ENCODE data around the gene AGFG1. TPM values are rescaled to one million over a fixed set of nuclear protein-coding genes. Genes with fewer than 3 reads are reported as not detected.

Gene AGFG1, protein sequence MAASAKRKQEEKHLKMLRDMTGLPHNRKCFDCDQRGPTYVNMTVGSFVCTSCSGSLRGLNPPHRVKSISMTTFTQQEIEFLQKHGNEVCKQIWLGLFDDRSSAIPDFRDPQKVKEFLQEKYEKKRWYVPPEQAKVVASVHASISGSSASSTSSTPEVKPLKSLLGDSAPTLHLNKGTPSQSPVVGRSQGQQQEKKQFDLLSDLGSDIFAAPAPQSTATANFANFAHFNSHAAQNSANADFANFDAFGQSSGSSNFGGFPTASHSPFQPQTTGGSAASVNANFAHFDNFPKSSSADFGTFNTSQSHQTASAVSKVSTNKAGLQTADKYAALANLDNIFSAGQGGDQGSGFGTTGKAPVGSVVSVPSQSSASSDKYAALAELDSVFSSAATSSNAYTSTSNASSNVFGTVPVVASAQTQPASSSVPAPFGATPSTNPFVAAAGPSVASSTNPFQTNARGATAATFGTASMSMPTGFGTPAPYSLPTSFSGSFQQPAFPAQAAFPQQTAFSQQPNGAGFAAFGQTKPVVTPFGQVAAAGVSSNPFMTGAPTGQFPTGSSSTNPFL
- total RNA-seq: 70.3 and 105 TPM in 2 replicates

DNA sequence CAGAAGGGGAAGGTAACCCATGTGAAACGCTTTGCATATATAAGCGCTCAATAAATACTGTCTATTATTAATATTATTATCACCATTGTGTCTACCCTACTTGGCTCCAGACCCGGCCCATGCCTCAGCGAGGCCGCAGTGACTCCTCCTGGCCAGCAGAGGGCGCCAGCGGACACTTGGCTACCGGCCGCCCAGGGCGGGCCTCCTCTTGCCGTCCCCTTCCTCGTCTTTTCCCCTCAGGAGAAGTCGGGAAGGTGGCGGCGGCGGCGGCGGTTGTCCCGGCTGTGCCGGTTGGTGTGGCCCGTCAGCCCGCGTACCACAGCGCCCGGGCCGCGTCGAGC is at the start of gene AGFG1:
TSS of gene AGFG1 (plus strand) at position 233 of the 341 bp plus-strand sequence. CDS start 266 bp downstream, outside the sequence.
- peak; percentile 29 for DNase-seq (ENCODE audit: low read depth, low spot score)

DNA sequence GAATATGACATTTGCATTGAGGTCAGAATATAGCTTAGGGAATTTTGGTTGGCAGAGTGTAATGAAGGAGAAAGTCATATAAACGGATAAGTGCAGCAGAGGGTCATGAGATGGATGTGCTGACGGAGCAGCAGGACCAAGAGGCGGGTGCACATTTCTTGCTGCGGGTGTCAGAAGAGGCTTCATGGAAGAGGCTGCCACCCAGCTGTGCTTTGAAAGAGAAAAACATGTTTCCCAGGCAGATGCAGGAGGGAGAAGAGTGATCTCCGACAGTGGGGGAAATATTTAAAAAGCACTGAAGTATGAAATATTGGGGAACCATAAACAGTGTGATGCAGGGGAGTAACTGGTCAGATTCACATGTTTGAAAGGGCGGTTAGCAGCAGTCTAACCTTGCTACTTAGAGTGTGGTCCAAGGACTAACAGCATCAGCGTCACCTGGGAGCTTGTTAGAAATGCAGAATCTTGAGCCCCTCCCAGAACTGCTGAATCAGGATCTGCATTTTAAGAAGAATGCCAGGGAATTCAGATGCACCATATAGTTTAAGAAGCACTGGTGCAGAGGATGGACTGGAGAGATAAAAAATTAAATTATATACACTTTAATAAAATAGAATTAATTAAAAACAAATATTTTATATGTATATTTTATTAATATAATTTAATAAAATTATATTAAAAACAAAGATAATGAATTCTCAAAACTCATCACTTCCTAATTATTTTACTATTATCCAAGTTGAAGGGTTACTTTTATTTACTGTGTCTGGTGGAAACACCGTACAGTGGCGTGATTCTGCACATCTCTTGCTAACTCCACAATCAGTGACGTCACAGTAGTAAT is 48.1 kb upstream of the AGFG1 start:
- no peak for DNase-seq (ENCODE audit: low read depth, low spot score)

DNA sequence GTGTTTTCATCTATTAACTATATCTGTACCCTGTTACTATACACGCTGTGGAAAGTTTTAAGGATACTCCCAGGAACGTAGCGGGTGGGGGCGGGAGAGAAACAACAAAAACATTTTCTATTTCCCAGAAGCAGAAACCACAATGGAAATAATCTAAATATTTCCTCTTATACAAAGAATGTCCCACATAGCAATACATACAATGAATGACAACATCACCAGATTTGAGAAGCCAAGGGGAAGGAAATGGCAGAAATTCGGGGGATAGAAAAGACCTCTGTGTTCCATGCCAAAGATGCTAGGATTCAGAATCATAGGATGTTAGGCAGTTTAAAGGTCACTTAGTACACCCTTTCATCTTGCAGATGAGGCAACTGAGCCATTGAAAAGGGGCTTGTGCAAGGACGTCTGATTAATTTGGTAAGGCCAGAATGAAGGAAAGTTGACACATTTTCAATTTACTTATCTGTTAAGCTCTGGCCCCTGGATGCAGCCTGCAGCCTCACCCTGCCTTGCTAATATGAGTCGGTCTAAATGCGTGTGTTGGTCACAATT is 43.1 kb upstream of the AGFG1 start:
- no peak for DNase-seq (ENCODE audit: low read depth, low spot score)

DNA sequence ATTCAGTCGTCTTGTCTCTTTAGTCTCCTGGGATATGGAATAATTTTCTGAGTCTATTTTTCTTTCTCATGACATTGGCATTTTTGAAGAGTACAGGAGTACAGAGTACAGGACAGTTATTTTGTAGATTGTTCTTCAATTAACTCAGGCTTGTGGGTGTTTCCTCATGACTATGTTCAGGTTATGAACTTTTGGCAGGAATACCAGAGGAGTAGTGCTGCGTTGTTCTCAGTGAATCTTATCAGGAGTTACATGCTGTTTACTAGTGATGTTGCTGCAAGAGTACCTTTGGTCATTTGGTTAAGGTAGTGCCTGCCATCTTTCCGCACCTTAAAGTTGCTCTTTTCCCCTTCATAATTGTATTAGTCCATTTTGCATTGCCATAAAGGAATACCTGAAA is 41.3 kb upstream of the AGFG1 start:
- DNase-seq (ENCODE audit: low read depth, low spot score): no peak

DNA sequence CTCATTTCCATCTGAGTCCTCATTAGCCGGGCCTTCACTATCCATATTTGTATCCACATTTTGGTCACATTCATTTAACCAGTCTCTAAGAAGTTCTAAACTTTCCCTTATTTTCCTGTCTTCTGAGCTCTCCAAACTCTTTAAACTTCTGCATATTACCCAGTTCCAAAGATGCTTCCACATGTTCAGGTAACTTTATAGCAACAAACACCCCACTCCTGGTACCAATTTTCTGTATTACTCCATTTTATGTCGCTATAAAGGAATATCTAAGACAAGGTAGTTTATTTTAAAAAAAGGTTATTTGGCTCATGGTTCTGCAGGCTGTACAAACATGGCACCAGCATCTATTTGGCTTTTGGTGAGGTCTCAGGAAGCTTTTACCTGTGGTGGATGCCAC is 38.8 kb upstream of the AGFG1 start:
- DNase-seq (ENCODE audit: low read depth, low spot score): no peak

DNA sequence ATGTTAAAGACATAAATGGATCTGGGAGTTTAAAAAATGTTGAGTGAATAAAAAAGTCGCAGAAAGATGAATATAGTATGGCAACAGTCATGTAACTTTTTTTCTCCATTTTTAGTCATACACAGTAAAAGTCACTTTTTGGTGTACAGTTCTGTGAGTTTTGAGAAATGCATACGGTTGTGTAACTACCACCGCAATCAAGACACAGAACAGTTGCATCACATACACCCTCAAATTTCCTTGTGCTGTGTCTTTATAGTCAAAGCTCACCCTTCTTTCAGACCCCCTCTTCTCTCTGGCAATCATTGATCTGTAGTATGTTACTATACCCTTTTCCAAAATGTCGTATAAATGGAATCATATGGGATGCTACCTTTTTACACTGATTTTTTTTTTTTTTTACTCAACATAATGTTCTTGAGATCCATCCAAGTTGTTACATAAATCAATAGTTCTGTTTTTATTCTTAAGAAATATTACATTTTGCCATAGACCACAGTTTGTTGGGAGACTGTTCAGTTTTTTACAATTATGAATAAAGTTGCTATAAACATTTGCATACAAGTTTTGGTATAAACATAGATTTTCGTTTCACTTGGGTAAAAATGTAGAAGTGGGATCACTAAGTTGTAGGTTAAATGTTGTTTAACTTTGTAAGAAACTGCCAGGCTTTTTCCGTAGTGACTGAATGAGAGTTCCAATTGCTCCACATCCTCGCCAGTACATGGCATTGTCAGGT is 35.4 kb upstream of the AGFG1 start:
- no peak for DNase-seq (ENCODE audit: low read depth, low spot score)

DNA sequence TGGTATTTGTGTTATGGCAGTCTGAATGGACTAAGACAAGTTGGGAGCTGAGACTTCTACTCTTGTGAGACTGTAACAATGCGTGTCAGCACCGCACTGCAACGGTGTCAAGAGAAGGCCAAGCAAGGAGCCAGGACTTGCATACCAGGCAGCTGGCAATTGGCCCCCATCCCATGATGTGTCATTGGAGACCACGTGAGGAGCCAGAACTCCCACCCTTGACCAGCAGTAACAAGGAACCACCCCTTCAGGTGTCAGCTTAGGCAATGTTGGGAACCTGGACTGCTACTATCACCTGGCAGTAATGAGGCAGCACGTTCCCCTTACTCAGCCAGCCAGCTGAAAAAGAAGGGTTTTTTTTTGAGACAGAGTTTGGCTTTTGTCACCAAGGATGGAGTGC is 32.7 kb upstream of the AGFG1 start:
- no peak for DNase-seq (ENCODE audit: low read depth, low spot score)

DNA sequence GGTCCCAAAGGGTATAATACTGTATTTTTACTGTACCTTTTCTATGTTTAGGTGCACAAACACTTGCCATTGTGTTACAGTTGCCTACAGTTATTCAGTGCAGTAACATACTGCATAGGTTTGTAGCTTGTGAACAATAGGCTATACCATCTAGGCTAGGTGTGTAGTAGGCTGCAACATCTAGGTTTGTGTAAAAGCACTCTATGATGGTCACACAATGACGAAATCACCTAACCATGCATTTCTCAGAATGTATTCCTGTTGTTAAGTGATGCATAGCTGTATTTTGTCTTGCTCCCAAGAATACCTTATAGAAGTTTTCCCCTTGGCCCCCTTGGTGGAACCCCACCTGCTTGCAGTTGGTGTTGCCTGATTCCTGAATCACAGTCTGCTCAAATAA is 29.3 kb upstream of the AGFG1 start:
- DNase-seq (ENCODE audit: low read depth, low spot score): no peak

DNA sequence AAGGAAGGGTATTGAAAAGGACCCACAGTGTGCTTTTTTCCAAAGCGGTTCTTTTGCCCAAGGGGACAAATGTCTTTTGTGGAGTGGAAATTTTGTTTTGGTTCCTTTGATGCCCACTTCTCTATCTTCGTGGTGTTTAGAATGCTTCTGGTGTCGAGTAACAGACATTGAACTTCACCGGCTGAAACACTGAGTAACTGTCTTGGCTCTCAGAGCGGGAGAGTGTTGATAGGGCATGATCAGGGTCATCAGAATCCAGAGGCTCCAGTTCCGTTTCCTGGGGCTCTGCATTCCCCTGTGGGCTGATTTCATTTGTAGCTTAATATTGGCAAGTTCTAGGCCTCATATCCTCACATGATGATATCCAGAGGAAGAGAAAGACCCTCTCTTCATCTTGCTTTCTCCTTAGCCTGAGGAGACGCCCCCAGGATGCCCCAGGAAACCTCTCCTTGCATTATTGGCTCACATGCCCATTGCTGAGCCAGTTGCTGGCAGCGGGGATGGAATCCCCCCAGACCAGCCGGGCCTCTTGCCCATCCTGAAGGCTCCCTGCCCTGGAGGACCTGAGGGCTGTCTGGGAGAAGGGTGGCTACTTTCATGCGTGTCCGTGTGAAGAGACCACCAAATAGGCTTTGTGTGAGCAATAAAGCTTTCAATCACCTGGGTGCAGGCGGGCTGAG is 27.9 kb upstream of the AGFG1 start:
- no peak for DNase-seq (ENCODE audit: low read depth, low spot score)

DNA sequence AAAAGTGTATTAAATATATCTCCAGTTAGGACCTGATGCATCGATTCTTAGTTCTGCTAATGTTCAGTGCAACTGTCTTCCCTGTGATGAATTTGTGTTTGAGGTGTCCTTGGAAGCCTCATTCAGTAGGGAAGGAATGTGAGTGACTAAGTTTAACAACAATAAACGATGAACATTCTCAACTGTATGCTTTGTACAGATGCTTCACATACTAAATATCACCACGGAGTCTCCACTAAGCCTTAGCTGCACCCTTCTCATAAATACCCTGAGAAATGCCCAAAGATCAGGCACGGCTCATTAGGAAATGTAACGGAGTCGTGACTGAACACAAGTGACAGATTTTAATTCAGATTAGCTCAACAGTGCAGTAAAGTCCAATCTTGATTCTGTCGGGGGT is 24.4 kb upstream of the AGFG1 start:
- no peak for DNase-seq (ENCODE audit: low read depth, low spot score)

DNA sequence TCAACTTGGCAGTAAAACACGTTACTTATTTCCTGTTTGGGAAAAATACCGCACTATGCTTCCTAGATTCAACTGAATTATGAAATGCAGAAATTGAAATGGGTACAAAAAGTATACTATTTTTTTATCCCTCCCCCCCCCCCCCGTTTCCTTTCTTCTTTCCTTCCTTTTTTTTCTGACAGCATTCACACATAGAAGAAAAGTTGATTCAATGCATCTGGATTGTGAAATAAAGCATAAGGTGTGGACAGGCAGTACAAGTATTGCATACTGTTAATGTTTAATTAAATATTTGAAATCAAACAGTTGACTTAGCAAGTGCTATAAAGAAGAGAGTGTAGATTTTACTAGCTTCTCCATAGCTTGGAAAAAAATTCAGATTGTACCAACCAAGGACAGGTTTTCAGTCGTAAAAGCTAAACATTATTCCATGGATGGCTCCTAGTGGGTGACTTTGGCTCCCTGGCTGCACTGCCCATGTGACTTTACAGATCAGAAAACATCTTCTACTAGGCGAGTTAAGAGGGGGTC is 21.6 kb upstream of the AGFG1 start:
- DNase-seq (ENCODE audit: low read depth, low spot score): no peak

DNA sequence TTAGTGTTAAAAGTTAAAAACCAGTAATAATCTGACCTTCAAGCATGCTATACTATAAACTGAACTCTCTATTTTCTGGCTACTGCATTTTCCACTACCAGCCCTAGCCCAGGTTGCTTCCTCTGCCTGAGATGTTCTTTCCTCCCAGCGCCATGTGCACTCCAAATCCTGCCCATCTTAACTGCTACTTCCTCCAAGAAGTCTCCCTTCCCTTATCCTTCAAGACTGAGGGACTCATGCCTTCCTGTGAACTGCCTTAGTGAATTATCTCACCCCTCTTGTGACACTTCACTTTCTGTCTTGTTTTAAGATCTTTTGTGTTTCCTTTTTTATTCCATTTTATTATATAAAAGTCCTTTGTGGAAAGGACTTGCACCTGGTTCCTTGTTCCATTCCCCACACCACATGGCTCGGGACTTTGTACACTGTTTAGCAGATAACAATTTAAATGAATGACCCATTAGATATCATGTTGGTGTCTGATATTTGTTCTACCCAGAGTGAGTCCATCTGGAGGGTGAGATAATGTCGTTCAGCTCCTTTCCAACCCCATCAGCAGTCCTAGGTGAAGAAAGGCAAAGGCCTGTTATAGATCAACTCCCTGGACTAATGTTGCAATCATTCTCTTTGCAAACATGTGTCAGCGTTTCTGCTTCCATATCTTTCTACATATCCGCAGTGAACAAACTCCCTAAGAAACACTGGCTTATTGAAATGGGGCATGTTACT is 20.9 kb upstream of the AGFG1 start:
- DNase-seq (ENCODE audit: low read depth, low spot score): no peak

DNA sequence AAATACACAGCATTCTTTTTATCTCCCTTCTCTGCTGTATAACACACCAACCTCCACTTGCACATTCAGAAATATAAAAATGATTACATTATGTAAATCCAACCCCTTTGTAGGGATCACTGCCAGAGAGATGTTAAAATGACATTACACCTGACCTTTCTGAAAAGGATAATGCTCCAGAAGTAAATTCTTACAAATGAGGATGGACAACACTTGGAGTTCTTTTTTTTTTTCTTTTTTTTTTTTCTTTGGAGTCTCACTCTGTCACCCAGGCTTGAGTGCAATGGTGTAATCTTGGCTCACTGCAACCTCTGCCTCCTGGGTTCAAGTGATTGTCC is 20.3 kb upstream of the AGFG1 start:
- no peak for DNase-seq (ENCODE audit: low read depth, low spot score)

DNA sequence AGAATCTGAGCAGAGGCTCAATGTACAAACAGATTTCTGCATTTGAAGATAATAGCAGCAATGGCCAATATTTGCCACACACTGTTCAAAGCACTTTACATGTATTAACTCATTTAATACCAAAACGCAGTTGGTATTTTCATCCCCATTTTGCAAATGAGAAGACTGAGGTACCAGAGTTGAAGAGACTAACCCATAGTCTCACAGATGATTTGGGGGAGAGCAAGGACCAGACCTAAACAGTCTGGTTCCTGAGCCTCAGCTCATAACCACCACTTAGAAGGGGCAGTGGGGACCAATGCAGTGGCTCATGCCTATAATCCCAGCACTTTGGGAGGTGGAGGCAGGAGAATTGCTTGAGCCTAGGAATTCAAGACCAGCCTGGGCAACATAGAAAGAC is 18.1 kb upstream of the AGFG1 start:
- DNase-seq (ENCODE audit: low read depth, low spot score): no peak

DNA sequence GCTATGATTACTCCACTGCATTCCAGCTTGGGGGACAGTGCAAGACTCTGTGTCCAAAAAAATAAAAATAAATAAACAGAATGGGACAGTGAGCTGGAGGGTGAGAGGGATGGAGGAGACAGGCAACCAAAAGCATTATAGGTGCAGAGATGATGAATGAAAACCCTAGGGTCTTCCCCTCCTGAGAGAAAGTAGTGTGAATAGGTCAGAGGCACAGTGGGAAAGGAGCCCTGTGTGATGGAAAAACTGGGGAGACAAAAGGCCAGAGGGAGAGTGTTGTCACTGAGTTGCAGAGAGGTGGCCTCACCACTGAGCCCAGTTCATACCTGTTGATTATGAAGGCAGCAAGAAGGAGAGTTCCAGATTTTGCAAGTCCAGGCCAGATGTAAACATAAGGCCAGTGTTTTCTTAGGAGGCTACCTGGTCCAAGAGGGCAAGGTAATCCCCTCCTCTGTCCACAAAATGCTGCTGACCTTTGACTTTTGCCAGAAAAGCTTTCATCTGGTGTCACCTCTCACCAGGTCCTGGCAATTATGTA is 17.6 kb upstream of the AGFG1 start:
- no peak for DNase-seq (ENCODE audit: low read depth, low spot score)

DNA sequence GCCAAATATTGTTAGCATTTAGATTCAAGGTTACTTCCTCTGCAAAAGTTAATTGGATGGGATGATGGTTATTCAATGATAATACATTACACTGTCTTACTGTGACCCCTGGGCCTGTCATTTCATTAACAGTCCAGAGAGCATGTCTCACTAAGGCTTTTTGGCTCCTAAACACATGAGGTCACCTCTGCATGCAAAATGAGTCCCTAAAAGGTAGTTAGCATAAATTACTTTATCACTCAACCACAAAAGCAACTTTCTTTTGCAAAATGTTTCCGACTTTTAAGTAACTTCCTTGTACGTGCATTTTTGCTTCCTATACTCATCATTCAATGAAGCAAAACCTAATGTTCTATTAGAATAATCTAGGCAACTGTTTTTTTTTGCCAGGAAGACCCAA is 16.8 kb upstream of the AGFG1 start:
- no peak for DNase-seq (ENCODE audit: low read depth, low spot score)

DNA sequence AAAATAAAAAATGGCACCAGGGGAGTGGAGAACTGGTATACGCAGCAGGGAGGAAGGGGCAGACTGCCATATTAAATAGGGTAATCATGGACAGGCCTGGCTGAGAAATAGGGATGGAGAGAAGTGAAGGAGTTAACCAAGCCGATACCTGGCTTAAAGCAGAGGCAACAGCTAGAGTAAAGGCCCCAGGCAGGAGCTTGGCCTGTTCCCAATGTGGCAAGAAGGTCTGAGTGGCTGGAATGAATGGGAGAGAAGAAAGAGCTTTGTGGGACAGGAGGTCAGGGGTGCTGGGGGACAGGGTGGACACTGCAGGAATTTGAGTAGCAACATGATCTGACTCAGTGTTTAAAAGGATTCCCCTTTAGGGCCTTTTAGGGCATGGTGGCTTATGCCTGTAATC is 15.9 kb upstream of the AGFG1 start:
- no peak for DNase-seq (ENCODE audit: low read depth, low spot score)

DNA sequence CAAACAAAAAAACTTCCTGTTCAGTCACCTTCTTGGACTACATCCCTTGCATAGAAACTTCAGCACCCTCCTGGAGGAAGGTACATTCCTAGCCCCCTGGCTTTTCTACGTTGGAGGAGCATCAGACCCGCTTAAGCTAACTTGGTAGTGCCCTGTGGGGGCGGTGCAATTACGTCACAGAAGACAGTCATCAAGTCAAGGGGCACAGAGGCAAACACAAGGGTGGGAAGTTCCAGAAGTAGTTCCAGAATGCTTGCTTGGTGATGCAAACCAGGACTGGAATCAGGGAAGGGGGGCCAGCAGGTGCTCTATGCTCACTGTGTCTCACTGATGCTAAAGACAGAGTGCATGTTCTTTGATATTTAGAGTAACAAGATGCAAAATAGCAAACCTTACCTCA is 15.2 kb upstream of the AGFG1 start:
- no peak for DNase-seq (ENCODE audit: low read depth, low spot score)

DNA sequence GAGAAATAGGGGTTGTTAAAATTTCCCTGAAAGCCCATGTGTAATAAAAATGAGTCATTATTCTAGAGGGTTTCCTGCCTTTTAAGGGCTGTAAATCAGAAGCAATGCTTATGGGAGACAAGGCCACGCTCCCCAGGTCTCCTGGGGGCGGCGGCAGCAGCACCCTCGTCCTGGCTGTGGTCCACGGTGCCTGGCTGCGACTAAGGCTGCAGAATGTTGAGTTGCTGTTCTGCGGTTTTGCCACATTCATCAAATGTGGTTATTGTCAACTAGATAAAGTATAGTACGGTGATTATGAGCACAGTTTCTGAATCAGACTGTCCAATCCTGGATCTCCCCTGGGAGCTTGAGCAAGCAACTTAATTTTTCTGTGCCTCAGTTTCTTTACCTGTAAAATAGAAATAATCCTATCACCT is 11.9 kb upstream of the AGFG1 start:
- DNase-seq (ENCODE audit: low read depth, low spot score): no peak

DNA sequence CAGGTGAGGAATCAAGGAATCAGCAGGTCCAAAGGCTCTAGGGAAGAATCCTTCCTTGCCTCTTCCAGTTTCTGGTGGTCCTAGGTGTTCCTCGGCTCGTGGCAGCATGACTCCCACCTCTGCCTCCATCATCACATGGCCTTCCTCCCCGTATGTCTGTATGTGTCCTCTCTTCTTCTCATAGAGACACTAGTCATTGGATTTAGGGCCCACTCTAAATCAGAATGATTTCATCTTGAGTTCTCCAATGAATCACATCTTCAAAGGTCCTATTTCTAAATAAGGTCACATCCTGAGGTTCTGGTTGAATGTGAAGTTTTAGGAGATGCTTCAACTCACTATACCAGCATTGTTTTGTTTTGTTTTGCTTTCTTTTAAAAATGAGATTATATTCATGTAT is 11.1 kb upstream of the AGFG1 start:
- no peak for DNase-seq (ENCODE audit: low read depth, low spot score)
